H1 (cell line): ENCODE measurements around the gene INVS.

Source experiments
- CTCF ChIP-seq, 3 experiments: IDR thresholded peaks; 1 replicate in 2 of 3; 2 replicates in 1 of 3; pipeline versions ENCODE4 v1.5.1 to v1.6.1; 2011; ENCODE audit warnings: low read length in 3 of 3, mild to moderate bottlenecking in 3 of 3, inconsistent platforms in 2 of 3, low read depth in 1 of 3, moderate library complexity in 1 of 3; ENCODE audit not compliant: insufficient read depth in 1 of 3; ENCODE audit errors: control extremely low read depth in 1 of 3
- JUND ChIP-seq: IDR thresholded peaks from 2 replicates; pipeline ENCODE4 v1.6.1; 2011; ENCODE audit warnings: mild to moderate bottlenecking, improper control_type of control experiment, low read length
- RFX5 ChIP-seq: IDR thresholded peaks from 2 replicates; pipeline ENCODE4 v1.6.1; 2011; ENCODE audit warnings: low read depth, low read length, improper control_type of control experiment, borderline replicate concordance
- SIX5 ChIP-seq: IDR thresholded peaks from 2 replicates; pipeline ENCODE4 v1.6.1; 2011; ENCODE audit warnings: mild to moderate bottlenecking, low read depth, low read length
- SP2 ChIP-seq: IDR thresholded peaks from 2 replicates; pipeline ENCODE4 v1.6.1; 2012; ENCODE audit warnings: mild to moderate bottlenecking, low read length, inconsistent platforms

GRCh38 chr9:100227636-100228035 is 128.6 kb downstream of the INVS start:
- no peak for TF ChIP-seq RFX5
- no peak for TF ChIP-seq CTCF (IDR thresholded peaks at IDR 0.05; ENCODE audit: control extremely low read depth in 1 of 3, insufficient read depth in 1 of 3, low read depth in 1 of 3, low read length in 3 of 3)
- no peak for TF ChIP-seq SIX5
- TF ChIP-seq SP2 = no peak
- no peak for TF ChIP-seq JUND
